ENCODE measurements around the gene FERMT3. TPM values are rescaled to one million over a fixed set of nuclear protein-coding genes. Genes with fewer than 3 reads are reported as not detected.

Gene FERMT3
- total and polyA plus RNA-seq, 2 of the 13 experiments (the other 11 are each of a cell fraction or from before 2014, with no cell fraction given) = 0.29 TPM; not detected in 1

- TF ChIP-seq HNF1A (IDR thresholded peaks at IDR 0.05; ENCODE audit: low read depth) (no peak), HNF1A (CRISPR knock-in tag; IDR thresholded peaks at IDR 0.05; ENCODE audit: borderline replicate concordance) (peak; percentile 46; the same call in 1 of the 2 replicates), HNRNPLL (IDR thresholded peaks at IDR 0.05; ENCODE audit: low read depth, low read length, poor library complexity, severe bottlenecking) (peak; percentile 94), ZMYM3 (CRISPR knock-in tag; IDR thresholded peaks at IDR 0.05) (no peak; the same call in 1 of the 2 replicates), HOXA9 (CRISPR knock-in tag; IDR thresholded peaks at IDR 0.05; ENCODE audit: borderline replicate concordance) (no peak), REL (CRISPR knock-in tag; conservative IDR thresholded peaks at IDR 0.05) (no peak), ATAD3A (CRISPR knock-in tag; IDR thresholded peaks at IDR 0.05) (no peak), ZSCAN9 (CRISPR knock-in tag; IDR thresholded peaks at IDR 0.05; ENCODE audit: borderline replicate concordance) (peak; percentile 69), MIER3 (CRISPR knock-in tag; IDR thresholded peaks at IDR 0.05; ENCODE audit: borderline replicate concordance) (peak; percentile 58; the same call in 1 of the 2 replicates), TFE3 (CRISPR knock-in tag; IDR thresholded peaks at IDR 0.05) (no peak; the same call in 1 of the 2 replicates), JDP2 (CRISPR knock-in tag; IDR thresholded peaks at IDR 0.05; ENCODE audit: borderline replicate concordance) (no peak), ZNF513 (CRISPR knock-in tag; conservative IDR thresholded peaks at IDR 0.05) (no peak), TMF1 (CRISPR knock-in tag; IDR thresholded peaks at IDR 0.05; ENCODE audit: low read depth) (no peak), ZNF329 (CRISPR knock-in tag; IDR thresholded peaks at IDR 0.05; ENCODE audit: low read depth) (peak; percentile 47), YEATS4 (CRISPR knock-in tag; IDR thresholded peaks at IDR 0.05; ENCODE audit: borderline replicate concordance) (peak; percentile 81), NPAS2 (CRISPR knock-in tag; IDR thresholded peaks at IDR 0.05; ENCODE audit: borderline replicate concordance) (no peak)
- TF ChIP-seq, protein P1, sequence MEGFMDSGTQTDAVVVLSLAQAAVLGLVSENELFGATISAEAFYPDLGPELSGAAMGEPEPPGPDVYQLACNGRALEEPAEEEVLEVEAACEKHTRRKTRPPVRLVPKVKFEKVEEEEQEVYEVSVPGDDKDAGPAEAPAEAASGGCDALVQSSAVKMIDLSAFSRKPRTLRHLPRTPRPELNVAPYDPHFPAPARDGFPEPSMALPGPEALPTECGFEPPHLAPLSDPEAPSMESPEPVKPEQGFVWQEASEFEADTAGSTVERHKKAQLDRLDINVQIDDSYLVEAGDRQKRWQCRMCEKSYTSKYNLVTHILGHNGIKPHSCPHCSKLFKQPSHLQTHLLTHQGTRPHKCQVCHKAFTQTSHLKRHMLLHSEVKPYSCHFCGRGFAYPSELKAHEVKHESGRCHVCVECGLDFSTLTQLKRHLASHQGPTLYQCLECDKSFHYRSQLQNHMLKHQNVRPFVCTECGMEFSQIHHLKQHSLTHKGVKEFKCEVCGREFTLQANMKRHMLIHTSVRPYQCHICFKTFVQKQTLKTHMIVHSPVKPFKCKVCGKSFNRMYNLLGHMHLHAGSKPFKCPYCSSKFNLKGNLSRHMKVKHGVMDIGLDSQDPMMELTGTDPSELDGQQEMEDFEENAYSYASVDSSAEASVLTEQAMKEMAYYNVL (CRISPR knock-in tag; IDR thresholded peaks at IDR 0.05; ENCODE audit: borderline replicate concordance) = 0 out of 2 replicates have a peak, but pooled peaks have one; percentile 49
- TF ChIP-seq, protein P2, sequence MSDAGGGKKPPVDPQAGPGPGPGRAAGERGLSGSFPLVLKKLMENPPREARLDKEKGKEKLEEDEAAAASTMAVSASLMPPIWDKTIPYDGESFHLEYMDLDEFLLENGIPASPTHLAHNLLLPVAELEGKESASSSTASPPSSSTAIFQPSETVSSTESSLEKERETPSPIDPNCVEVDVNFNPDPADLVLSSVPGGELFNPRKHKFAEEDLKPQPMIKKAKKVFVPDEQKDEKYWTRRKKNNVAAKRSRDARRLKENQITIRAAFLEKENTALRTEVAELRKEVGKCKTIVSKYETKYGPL (CRISPR knock-in tag; IDR thresholded peaks at IDR 0.05) = peak; percentile 44; the same call in 1 of the 2 replicates
Observed at GRCh38 chr11:64165842-64166635, 40.5 kb upstream of the FERMT3 start, which contains the start of gene MACROD1 (continued).
